Liver (tissue), 9 donors: ENCODE data around the gene METTL15. TPM values are rescaled to one million over a fixed set of nuclear protein-coding genes. Genes with fewer than 3 reads are reported as not detected.

Experiments
- DNase-seq: peaks from one replicate; pipeline ENCODE4 v3.0.0-alpha.2; 2017; ENCODE audit warnings: low spot score
- H3K27ac ChIP-seq, 2 donors: one replicate each; pipeline ENCODE4 v1.7.0; 2013; ENCODE audit warnings: inconsistent platforms in 2 of 2, low read length in 2 of 2, control low read depth in 1 of 2, low read depth in 1 of 2, mild to moderate bottlenecking in 1 of 2
- H3K27me3 ChIP-seq, 4 donors: one replicate each; pipeline versions ENCODE4 v1.6.1 to v1.7.0; 2013; ENCODE audit warnings: low read length in 3 of 4, inconsistent platforms in 1 of 4, mild to moderate bottlenecking in 1 of 4, moderate library complexity in 1 of 4; ENCODE audit not compliant: control insufficient read depth in 4 of 4, insufficient read depth in 4 of 4
- H3K36me3 ChIP-seq, 4 donors: one replicate each; pipeline versions ENCODE4 v1.6.1 to v1.7.0; 2013; ENCODE audit warnings: low read length in 3 of 4, mild to moderate bottlenecking in 3 of 4, low read depth in 1 of 4, moderate library complexity in 1 of 4; ENCODE audit not compliant: control insufficient read depth in 4 of 4, insufficient read depth in 3 of 4
- H3K4me1 ChIP-seq, 4 donors: one replicate each; pipeline versions ENCODE4 v1.6.1 to v1.7.0; 2013; ENCODE audit warnings: low read length in 3 of 4, mild to moderate bottlenecking in 3 of 4, moderate library complexity in 1 of 4; ENCODE audit not compliant: control insufficient read depth in 4 of 4, insufficient read depth in 4 of 4
- H3K4me3 ChIP-seq, 3 donors: one replicate each; pipeline versions ENCODE4 v1.6.1 to v1.7.0; 2013; ENCODE audit warnings: low read length in 3 of 3, control low read depth in 1 of 3, low read depth in 1 of 3, mild to moderate bottlenecking in 1 of 3
- H3K9ac ChIP-seq, 2 donors: one replicate each; pipeline ENCODE4 v1.7.0; 2013; ENCODE audit warnings: low read length in 2 of 2, mild to moderate bottlenecking in 2 of 2, moderate library complexity in 2 of 2, control low read depth in 1 of 2, low read depth in 1 of 2
- H3K9me3 ChIP-seq, 4 donors: one replicate each; pipeline versions ENCODE4 v1.6.1 to v1.7.0; 2013; ENCODE audit warnings: low read length in 3 of 4; ENCODE audit not compliant: control insufficient read depth in 4 of 4
- ATF3 ChIP-seq: IDR thresholded peaks from 2 replicates; pipeline ENCODE4 v1.6.1; 2016; ENCODE audit warnings: antibody characterized with exemption
- CTCF ChIP-seq: fragments of 150-350 bp; IDR thresholded peaks from 2 replicates; pipeline ENCODE4 v1.5.1; 2017; ENCODE audit warnings: improper control_type of control experiment, low read depth, low read length; ENCODE audit not compliant: missing input control
- EGR1 ChIP-seq, 2 donors: IDR thresholded peaks; 2 replicates each; pipeline ENCODE4 v1.6.1; 2016 to 2018; ENCODE audit warnings: antibody characterized with exemption in 2 of 2, low read depth in 2 of 2
- FOXA1 ChIP-seq: IDR thresholded peaks from 2 replicates; pipeline ENCODE4 v1.6.1; 2016; ENCODE audit warnings: antibody characterized with exemption
- GABPA ChIP-seq, 2 donors: IDR thresholded peaks in 1 of 2; conservative IDR thresholded peaks in 1 of 2; 2 replicates each; pipeline ENCODE4 v1.6.1; 2016; ENCODE audit warnings: antibody characterized with exemption in 2 of 2, mild to moderate bottlenecking in 1 of 2, moderate library complexity in 1 of 2
- HNF4A ChIP-seq, 2 donors: conservative IDR thresholded peaks; 2 replicates each; pipeline ENCODE4 v1.6.1; 2016; ENCODE audit warnings: antibody characterized with exemption in 2 of 2, mild to moderate bottlenecking in 2 of 2
- HNF4G ChIP-seq: IDR thresholded peaks from 2 replicates; pipeline ENCODE4 v1.6.1; 2016; ENCODE audit warnings: antibody characterized with exemption
- JUND ChIP-seq, 2 donors: IDR thresholded peaks; 2 replicates each; pipeline ENCODE4 v1.6.1; 2016; ENCODE audit warnings: antibody characterized with exemption in 2 of 2
- NR2F2 ChIP-seq: IDR thresholded peaks from 2 replicates; pipeline ENCODE4 v1.6.1; 2016; ENCODE audit warnings: antibody characterized with exemption
- RAD21 ChIP-seq, 2 donors: IDR thresholded peaks; 2 replicates each; pipeline ENCODE4 v1.6.1; 2016; ENCODE audit warnings: antibody characterized with exemption in 2 of 2, mild to moderate bottlenecking in 2 of 2
- REST ChIP-seq: IDR thresholded peaks from 2 replicates; pipeline ENCODE4 v1.6.1; 2016; ENCODE audit warnings: antibody characterized with exemption, mild to moderate bottlenecking
- SP1 ChIP-seq: IDR thresholded peaks from 2 replicates; pipeline ENCODE4 v1.6.1; 2018; ENCODE audit warnings: antibody characterized with exemption, mild to moderate bottlenecking
- TAF1 ChIP-seq: conservative IDR thresholded peaks from 2 replicates; pipeline ENCODE4 v1.6.1; 2016; ENCODE audit warnings: antibody characterized with exemption, mild to moderate bottlenecking
- YY1 ChIP-seq: IDR thresholded peaks from 2 replicates; pipeline ENCODE4 v1.6.1; 2016; ENCODE audit warnings: antibody characterized with exemption, mild to moderate bottlenecking
- WGBS: extraction: QIAGEN DNeasy Blood & Tissue Kit; methylation state at CpG from one replicate; pipeline ENCODE4 v1.1.7; 2013; 5-methylcytosine and 5-hydroxymethylcytosine counted together
- polyA plus RNA-seq, 2 donors: library from polyadenylated mRNA; stranded (reverse) in 1 of 2; unstranded in 1 of 2; fragments of 200-250 nt in 1 of 2; fragments of >200 nt in 1 of 2; fragmentation: Nextera tagmentation in 1 of 2; extraction: Ambion mirVana in 1 of 2; gene quantifications; one replicate each; pipeline versions ENCODE4 v1.2.1 to v1.2.3, GENCODE V29; 2013 to 2015
- total RNA-seq, 2 donors: library from RNA; depleted of rRNA; stranded (reverse); fragments of >200 nt; gene quantifications; one replicate each; pipeline ENCODE4 v1.2.3, GENCODE V29; 2014
- donor health status: healthy.
- donor health status: healthy.
- donor health status: healthy.
- donor health status: healthy.
- donor health status: healthy.

METTL15 gene
- total and polyA plus RNA-seq, 4 donors, result 4.1 to 11.5 (median 8.1) TPM

- Histone ChIP-seq H3K4me3 (no peak overlapping the region), H3K27me3 (no peaks in the 10 kb centered on the region), H3K4me1 (no peaks in the 10 kb centered on the region), H3K9me3 (no peaks in the 10 kb centered on the region), H3K9ac (no peak overlapping the region), H3K36me3 (no peaks in the 10 kb centered on the region), H3K27ac (no peak overlapping the region)
- WGBS, result 75% methylated on average over 2 of the region's 2 CpGs
- no peak for DNase-seq
- TF ChIP-seq HNF4G, result no peak
- TF ChIP-seq YY1, result no peak
Measured at GRCh38 chr11:28072321-28072720, 35.9 kb upstream of the METTL15 start.

- no peak overlapping the region for H3K27ac ChIP-seq
- no peak for DNase-seq
- H3K4me1 ChIP-seq, result no peaks in the 10 kb centered on the region
- H3K27me3 ChIP-seq, result no peaks in the 10 kb centered on the region
- 93% methylated on average over 3 of the region's 3 CpGs for WGBS
- TF ChIP-seq GABPA (IDR thresholded peaks at IDR 0.05 in 1 of 2, conservative IDR thresholded peaks at IDR 0.05 in 1 of 2), result no peak
- TF ChIP-seq HNF4G, result no peak
- H3K36me3 ChIP-seq, result no peaks in the 10 kb centered on the region
- no peak overlapping the region for H3K9ac ChIP-seq
- no peaks in the 10 kb centered on the region for H3K9me3 ChIP-seq
- H3K4me3 ChIP-seq, result no peak overlapping the region
Measured at GRCh38 chr11:28077521-28077920, 30.7 kb upstream of the METTL15 start.

GRCh38 chr11:28083118-28083517 is 25.1 kb upstream of the METTL15 start:
- no peak overlapping the region for H3K4me3 ChIP-seq
- H3K27me3 ChIP-seq, result no peaks in the 10 kb centered on the region
- WGBS, result 98% methylated on average over 1 of the region's 1 CpG
- H3K9me3 ChIP-seq, result no peaks in the 10 kb centered on the region
- H3K27ac ChIP-seq, result no peak overlapping the region
- H3K9ac ChIP-seq, result no peak overlapping the region
- TF ChIP-seq EGR1 (IDR thresholded peaks at IDR 0.05; ENCODE audit: low read depth in 2 of 2) (no peak), YY1 (no peak), JUND (IDR thresholded peaks at IDR 0.05) (no peak), ATF3 (no peak), TAF1 (no peak), SP1 (no peak), REST (no peak), RAD21 (IDR thresholded peaks at IDR 0.05) (no peak), FOXA1 (no peak)
- H3K4me1 ChIP-seq, result no peaks in the 10 kb centered on the region
- H3K36me3 ChIP-seq, result no peaks in the 10 kb centered on the region
- DNase-seq, result no peak

- DNase-seq, result no peak
- Histone ChIP-seq H3K36me3 (no peaks in the 10 kb centered on the region), H3K27me3 (no peaks in the 10 kb centered on the region), H3K4me1 (no peaks in the 10 kb centered on the region), H3K27ac (no peak overlapping the region), H3K4me3 (no peak overlapping the region), H3K9me3 (no peaks in the 10 kb centered on the region), H3K9ac (no peak overlapping the region)
- TF ChIP-seq YY1, result no peak
- TF ChIP-seq CTCF, result no peak
- no peak for TF ChIP-seq HNF4A (conservative IDR thresholded peaks at IDR 0.05)
- no peak for TF ChIP-seq REST
- no peak for TF ChIP-seq TAF1
- TF ChIP-seq HNF4G, result no peak
- no peak for TF ChIP-seq RAD21 (IDR thresholded peaks at IDR 0.05)
- TF ChIP-seq EGR1 (IDR thresholded peaks at IDR 0.05; ENCODE audit: low read depth in 2 of 2), result no peak
- no peak for TF ChIP-seq NR2F2
- TF ChIP-seq SP1, result no peak
- WGBS, result 99% methylated on average over 1 of the region's 1 CpG
Measured at GRCh38 chr11:28086569-28086968, 21.6 kb upstream of the METTL15 start.
